ENCODE measurements around the gene SNX6.

DNA sequence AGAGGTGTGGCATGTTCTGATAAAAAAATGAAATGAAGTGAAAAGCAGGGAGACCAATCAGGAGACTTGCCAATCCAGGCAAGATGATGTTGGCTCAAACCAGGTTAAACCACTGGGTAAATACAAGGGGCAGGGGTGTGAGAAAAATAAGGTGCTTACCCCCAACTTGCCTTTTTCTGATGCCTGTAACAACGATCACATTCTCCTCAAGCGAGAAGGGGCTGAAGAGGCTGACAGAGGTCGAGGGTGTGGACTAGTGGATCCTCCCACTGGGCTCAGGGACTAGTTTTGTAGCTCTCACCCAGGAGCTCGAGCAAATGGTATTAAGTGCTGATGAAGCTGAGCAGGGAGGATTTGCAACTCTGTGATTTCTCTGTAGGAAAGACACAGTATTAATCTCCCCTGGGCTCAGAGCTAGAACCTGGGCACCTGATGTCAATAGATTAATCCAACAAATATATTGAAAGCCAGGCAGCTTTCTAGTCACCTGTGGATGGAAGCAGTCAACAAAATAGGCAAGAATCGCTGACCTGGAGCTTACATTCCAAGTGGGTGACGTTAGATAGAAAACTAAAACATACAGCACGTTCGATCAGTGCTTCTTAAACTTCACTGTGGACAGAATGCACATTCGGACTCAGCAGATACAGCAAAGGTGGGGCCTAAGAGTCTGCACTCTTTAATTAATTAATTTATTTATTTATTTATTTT is 75.3 kb downstream of the SNX6 start:
- TF ChIP-seq FOSL1 (IDR thresholded peaks at IDR 0.05; ENCODE audit: low read depth) = no peak
- no peak for TF ChIP-seq REST (IDR thresholded peaks at IDR 0.05; ENCODE audit: low read depth)
- peak; percentile 32 for TF ChIP-seq POLR2A (IDR thresholded peaks at IDR 0.05; ENCODE audit: borderline replicate concordance, extremely low read depth, insufficient read depth, insufficient read length)
- TF ChIP-seq, protein P1, sequence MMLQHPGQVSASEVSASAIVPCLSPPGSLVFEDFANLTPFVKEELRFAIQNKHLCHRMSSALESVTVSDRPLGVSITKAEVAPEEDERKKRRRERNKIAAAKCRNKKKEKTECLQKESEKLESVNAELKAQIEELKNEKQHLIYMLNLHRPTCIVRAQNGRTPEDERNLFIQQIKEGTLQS (IDR thresholded peaks at IDR 0.05) = no peak
